Memory B cell (primary cell): Measurements from ENCODE around the gene GRIN2A.

Experiments
- ATAC-seq: fragments of 150-1000 bp; cut with Tn5 transposase; 2 replicates; pipeline ENCODE4 v1.10.0; 2021; ENCODE audit warnings: low read depth, mild to moderate bottlenecking, moderate library complexity
- DNase-seq, 2 donors: peaks; one replicate each; pipeline ENCODE4 v3.0.0; 2022; ENCODE audit warnings: low spot score in 2 of 2
- H3K27ac Mint-ChIP-seq: one replicate; pipeline ENCODE4 v1.8.0; 2022; ENCODE audit warnings: mild to moderate bottlenecking, moderate library complexity, mixed read lengths
- H3K27me3 Mint-ChIP-seq: one replicate; pipeline ENCODE4 v1.8.0; 2022; ENCODE audit warnings: mixed read lengths
- H3K36me3 Mint-ChIP-seq: one replicate; pipeline ENCODE4 v1.8.0; 2022; ENCODE audit warnings: mild to moderate bottlenecking, mixed read lengths
- H3K4me1 Mint-ChIP-seq: one replicate; pipeline ENCODE4 v1.8.0; 2022; ENCODE audit warnings: mixed read lengths
- H3K4me3 Mint-ChIP-seq: one replicate; pipeline ENCODE4 v1.8.0; 2022; ENCODE audit warnings: mild to moderate bottlenecking, moderate library complexity, mixed read lengths
- H3K9me3 Mint-ChIP-seq: one replicate; pipeline ENCODE4 v1.8.0; 2022; ENCODE audit warnings: mixed read lengths

GRIN2A gene

DNA sequence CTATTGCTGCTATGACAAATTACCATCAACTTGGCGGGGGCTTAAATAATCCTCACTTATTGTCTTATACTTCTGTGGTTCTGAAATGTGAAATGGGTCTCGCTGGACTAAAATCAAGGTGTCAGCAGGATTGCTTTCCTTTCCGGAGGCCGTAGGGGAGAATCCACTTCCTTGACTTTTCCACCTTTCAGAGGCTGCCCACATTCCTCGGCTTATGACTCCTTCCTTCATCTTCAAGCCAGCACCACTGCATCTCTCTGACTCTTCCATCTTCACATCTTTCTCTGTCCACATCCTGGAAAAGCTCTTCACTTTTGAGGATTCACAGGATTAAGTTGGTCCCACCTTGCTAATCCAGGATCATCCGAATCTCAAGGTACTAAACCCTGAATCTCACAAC lies 217.8 kb downstream of the GRIN2A start:
- Mint-ChIP-seq H3K27ac (no peak overlapping the region), H3K9me3 (peaks cover 3% of the 10 kb centered on the region), H3K4me1 (no peaks in the 10 kb centered on the region), H3K36me3 (no peaks in the 10 kb centered on the region), H3K4me3 (no peak overlapping the region), H3K27me3 (peaks cover 2% of the 10 kb centered on the region)
- ATAC-seq (no peak), DNase-seq (no peak)

DNA sequence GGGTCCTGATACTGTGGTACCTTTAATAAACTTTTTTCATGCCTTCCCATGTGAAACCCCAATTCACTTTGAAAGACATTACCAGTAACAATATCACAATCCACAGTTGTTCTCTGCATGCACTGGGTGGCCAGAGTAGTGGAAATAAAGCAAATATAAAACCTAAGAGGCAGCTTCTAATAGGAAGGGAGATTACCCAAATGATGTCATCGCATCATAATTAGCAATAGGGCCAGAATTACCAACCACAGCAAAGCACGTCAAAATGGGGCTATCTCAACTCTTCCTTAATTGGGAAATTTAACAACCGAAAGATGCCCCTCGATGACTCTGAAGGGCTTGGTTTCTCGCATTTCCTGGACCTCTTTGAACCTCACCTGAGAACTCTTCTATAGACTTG lies 224.8 kb downstream of the GRIN2A start:
- ATAC-seq (no peak), DNase-seq (no peak)
- H3K9me3 Mint-ChIP-seq = no peaks in the 10 kb centered on the region
- H3K27ac Mint-ChIP-seq = no peak overlapping the region
- H3K4me1 Mint-ChIP-seq = no peaks in the 10 kb centered on the region
- H3K27me3 Mint-ChIP-seq = peaks cover 3% of the 10 kb centered on the region
- no peaks in the 10 kb centered on the region for H3K36me3 Mint-ChIP-seq
- H3K4me3 Mint-ChIP-seq = no peak overlapping the region

DNA sequence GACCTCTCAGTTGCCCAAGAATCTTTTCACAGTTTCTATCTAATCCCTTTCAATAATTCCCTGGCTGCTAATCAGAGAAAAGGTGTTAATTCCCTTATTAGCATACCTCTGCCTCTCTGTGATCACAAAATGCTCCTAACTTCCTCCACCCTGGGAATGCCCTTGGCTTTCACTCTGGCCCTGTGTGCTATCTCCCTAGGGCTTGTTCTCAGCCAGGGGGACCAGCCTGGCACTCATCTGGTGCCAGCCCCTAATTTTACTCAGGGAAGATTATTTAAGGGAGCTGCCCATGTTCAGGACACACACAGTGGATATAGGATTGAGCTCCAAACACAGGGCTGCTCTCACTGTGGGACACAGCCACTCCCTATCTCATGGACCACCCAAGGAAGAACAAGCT lies 225.2 kb downstream of the GRIN2A start:
- no peak for ATAC-seq
- no peaks in the 10 kb centered on the region for H3K36me3 Mint-ChIP-seq
- H3K27ac Mint-ChIP-seq = no peak overlapping the region
- H3K27me3 Mint-ChIP-seq = peaks cover 3% of the 10 kb centered on the region
- H3K4me3 Mint-ChIP-seq = no peak overlapping the region
- no peak for DNase-seq
- H3K9me3 Mint-ChIP-seq = no peaks in the 10 kb centered on the region
- H3K4me1 Mint-ChIP-seq = no peaks in the 10 kb centered on the region

DNA sequence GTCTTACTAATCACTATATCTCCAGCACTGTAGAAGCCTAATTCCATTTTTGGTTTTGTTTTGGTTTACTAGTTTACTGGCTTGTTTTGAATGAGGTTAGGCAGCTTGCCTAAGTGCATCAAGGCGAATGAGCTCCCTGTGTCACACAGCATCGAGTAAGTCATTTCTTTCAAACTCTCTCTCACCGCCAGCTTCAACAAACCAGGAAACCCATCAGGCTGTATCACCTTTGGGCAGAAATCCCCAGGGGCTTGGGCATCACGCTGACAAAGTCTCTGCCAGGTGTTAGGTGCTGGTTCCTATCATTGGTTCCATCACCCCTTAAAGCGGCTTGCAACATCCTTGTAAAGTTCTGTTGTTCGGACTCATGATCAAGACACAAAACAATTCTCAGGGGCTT lies 226.6 kb downstream of the GRIN2A start:
- DNase-seq (no peak), ATAC-seq (no peak)
- Mint-ChIP-seq H3K27me3 (peaks cover 3% of the 10 kb centered on the region), H3K9me3 (no peaks in the 10 kb centered on the region), H3K4me1 (no peaks in the 10 kb centered on the region), H3K27ac (no peak overlapping the region), H3K4me3 (no peak overlapping the region), H3K36me3 (no peaks in the 10 kb centered on the region)

DNA sequence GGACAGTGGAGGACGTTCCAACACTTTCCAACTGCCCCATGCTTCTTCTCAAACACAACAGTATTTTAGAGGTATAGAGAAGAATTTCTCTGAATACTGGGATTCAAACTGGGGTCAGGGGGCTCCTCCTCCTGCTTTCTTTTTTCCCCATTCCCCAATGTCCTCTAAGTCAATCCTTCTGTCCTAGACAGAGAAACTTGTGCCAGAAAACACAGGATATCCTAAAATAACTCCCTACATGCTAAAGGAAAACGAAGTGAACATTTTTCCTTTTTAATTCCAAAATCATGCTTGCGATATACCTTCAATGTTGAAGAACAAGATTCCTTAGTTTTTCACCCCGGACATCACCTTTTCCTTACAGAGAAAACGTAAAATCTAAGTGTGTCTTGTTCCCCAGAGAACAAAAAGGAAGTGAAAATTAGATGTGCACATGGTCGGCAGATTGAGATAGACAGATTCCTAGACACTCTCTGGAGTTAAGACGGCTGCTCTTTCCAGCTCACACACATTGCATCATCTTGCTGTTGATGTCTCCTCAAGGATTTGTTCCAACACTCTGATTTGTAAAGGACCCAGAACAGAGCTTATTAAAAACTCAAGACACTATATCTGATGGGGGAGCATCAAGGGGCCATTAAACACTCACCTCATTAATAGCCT lies 228.2 kb downstream of the GRIN2A start:
- Mint-ChIP-seq H3K9me3 (peaks cover 4% of the 10 kb centered on the region), H3K4me1 (no peaks in the 10 kb centered on the region), H3K27me3 (peaks cover 9% of the 10 kb centered on the region), H3K4me3 (no peak overlapping the region), H3K36me3 (no peaks in the 10 kb centered on the region), H3K27ac (no peak overlapping the region)
- no peak for DNase-seq
- ATAC-seq = no peak

DNA sequence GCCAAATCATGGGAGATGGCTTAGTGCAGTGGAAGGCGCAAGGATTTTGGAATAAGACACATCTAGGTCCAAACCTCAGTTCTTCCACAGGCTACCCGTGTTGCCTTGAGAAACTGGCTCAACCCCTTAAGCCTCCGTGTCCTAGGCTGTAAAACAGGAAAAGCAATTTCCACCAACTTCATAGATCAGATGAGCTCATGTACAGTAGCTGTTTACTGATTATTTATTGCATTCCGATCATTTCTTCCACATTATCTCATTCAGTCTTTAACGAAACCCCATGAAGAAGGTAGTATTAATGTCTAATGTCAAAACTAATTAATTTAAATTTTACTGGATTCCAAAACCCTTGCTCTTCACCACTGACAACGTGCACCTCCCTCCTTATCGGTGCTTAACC lies 231.6 kb downstream of the GRIN2A start:
- H3K4me3 Mint-ChIP-seq = no peak overlapping the region
- H3K36me3 Mint-ChIP-seq = no peaks in the 10 kb centered on the region
- no peak overlapping the region for H3K27ac Mint-ChIP-seq
- no peaks in the 10 kb centered on the region for H3K4me1 Mint-ChIP-seq
- ATAC-seq (no peak), DNase-seq (no peak)
- H3K27me3 Mint-ChIP-seq = peaks cover 12% of the 10 kb centered on the region
- peaks cover 7% of the 10 kb centered on the region for H3K9me3 Mint-ChIP-seq

DNA sequence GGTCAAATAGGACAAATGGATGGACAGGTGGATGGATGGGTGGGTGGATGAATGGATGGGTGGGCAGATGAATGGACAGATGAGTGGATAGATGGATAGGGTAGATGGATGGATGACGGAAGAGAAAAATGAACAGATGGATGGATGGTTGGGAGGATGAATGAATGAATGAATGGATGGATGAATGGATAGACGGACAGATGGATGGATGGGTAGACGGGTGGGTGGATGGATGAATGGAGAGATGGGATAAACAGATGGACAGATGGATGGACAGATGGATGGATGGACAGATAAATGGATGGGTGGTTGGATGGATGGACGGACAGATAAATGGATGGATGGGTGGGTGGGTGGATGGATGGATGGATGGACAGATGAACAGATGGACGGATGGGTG lies 232.8 kb downstream of the GRIN2A start:
- Mint-ChIP-seq H3K36me3 (no peaks in the 10 kb centered on the region), H3K9me3 (peaks cover 7% of the 10 kb centered on the region)

DNA sequence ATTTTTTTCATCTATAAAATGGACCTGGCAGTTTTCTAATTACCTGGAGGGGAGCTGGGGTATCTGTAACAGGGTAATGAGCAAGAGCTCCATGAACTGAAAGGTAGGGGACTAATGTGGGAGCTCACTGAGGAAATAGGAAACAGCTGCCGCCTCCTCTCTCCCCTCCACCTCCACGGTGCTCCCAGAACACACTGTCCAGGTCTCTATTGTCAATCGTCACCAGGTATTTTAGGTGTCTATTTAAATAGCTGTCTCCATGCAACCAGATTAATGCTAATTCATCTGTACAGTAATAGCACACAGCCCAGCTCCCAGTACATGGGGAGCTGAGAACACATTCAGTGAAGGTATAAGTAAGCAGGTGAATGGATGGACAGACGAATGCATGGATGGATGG lies 233.3 kb downstream of the GRIN2A start:
- Mint-ChIP-seq H3K27me3 (peaks cover 11% of the 10 kb centered on the region), H3K4me3 (no peak overlapping the region), H3K9me3 (peaks cover 7% of the 10 kb centered on the region), H3K4me1 (no peaks in the 10 kb centered on the region), H3K36me3 (no peaks in the 10 kb centered on the region), H3K27ac (no peak overlapping the region)
- no peak for ATAC-seq
- DNase-seq = no peak

More for the DNA sequence above, 232.8 kb downstream of the GRIN2A start:
- ATAC-seq = no peak
- H3K27me3 Mint-ChIP-seq = peaks cover 10% of the 10 kb centered on the region
- no peak overlapping the region for H3K27ac Mint-ChIP-seq
- H3K4me3 Mint-ChIP-seq = no peak overlapping the region
- no peaks in the 10 kb centered on the region for H3K4me1 Mint-ChIP-seq
- DNase-seq = no peak

DNA sequence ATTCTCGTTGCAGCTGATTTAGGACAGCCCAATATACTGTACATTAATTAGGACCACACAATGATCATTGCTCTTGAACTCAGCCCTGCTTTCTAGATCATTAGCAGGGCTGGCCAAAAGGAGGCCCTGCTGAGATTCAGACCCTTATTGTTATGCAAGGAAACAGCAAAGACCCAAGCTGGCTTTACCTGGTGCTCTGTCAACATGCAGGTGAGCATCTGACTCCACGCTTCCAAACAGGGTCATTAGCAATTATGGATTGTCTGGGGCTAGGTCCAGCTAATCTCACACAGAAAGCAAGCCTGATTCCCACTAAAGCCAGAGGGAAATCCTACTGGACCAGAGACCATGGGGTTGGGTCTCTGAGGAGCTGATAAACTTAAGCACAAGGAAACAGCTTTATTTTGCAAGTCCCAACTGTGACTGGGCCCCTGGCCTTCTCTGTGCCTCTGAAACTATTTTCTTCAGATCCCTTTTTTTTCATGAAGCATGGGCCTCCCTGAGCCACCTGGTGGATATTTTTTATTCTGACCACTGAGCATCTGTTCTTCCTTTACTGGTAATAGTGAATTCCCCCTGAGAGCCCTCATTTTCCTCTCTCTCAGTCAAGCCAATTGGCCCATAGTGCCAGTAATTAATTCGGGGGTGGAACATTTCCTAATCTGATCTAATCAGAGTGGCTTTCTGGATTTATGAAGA lies 236.1 kb downstream of the GRIN2A start:
- no peak for ATAC-seq
- Mint-ChIP-seq H3K36me3 (no peaks in the 10 kb centered on the region), H3K27ac (no peak overlapping the region), H3K9me3 (peaks cover 7% of the 10 kb centered on the region), H3K4me3 (no peak overlapping the region), H3K4me1 (no peaks in the 10 kb centered on the region), H3K27me3 (peaks cover 11% of the 10 kb centered on the region)
- no peak for DNase-seq

DNA sequence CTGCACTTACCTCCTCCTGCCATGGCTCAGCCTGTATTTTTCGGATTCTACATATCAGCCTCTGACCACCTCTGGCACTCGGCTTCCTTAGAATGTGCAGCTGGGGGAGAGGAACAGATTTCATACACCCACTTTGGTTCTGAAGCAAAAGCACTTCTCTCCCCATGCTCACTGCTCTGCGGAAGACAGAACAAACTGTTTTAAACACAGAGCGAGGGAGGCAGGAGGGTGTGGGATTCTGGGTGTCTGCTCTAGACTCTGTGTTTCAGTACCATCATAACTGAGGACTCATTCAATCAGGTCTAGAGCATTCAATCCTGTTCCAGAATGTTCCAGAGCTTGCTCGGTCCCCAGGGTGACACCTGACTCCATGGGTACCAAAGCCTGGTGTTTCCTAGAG lies 239.1 kb downstream of the GRIN2A start:
- DNase-seq (no peak), ATAC-seq (no peak)
- Mint-ChIP-seq H3K36me3 (no peaks in the 10 kb centered on the region), H3K9me3 (peaks cover 4% of the 10 kb centered on the region), H3K27ac (no peak overlapping the region), H3K4me1 (no peaks in the 10 kb centered on the region), H3K4me3 (no peak overlapping the region), H3K27me3 (peaks cover 5% of the 10 kb centered on the region)

DNA sequence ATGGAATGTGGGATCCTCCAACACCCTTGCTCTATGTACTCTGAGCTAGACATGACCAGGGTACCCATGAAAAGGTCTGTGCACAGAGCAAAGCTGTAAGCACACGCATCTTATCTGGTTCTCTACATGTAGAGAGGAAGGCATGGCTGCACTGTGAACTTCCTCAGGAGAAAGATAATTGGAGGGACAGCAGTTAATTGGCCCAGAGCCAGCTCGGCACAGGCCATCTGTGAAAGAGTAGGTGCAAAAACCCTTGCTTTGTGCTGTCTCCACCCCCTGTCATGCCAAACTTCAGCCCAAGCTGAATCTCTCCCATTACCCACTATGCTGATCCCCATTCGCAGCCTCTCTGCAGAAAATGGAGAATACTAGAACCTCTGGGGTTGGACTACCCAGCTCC lies 241.0 kb downstream of the GRIN2A start:
- no peak overlapping the region for H3K4me3 Mint-ChIP-seq
- H3K4me1 Mint-ChIP-seq = no peaks in the 10 kb centered on the region
- peaks cover 4% of the 10 kb centered on the region for H3K27me3 Mint-ChIP-seq
- H3K9me3 Mint-ChIP-seq = peaks cover 2% of the 10 kb centered on the region
- no peak for ATAC-seq
- H3K36me3 Mint-ChIP-seq = no peaks in the 10 kb centered on the region
- H3K27ac Mint-ChIP-seq = no peak overlapping the region
- DNase-seq = no peak

DNA sequence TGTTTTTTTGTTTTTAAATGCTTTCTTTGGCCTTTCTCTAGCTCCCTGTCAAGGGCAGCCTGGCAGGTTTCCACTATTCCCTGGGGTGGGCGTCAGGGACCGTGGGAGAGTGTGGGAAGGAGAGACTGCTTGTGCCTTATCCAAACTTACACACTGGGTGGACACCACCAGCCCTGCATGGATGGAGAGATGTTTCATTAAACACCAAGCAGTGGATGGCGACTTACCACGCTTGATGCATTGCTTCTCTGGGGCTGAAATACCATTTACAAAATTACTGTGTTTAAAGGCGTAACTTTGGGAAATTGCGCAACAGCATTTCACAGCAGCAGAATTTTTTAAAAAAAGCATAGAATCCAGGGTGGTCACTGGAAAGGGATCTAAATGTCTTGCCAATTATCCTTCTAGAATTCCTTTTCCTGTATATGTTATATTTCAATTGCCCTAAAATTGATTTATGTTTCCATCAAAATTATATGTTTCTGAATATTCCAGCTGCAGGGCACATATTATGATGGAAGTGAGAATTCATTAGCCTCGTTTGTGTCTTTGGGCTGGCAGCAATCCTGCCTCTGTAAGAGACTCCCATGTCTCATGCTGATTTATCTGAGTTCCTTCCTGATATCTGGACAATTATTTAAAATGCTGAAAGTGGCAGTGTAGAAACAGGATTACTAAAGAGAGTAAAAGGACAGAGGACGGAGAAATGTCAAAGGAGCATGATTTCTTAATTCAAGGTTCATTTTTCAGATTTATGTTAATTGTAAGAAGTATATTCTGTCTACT lies 247.3 kb downstream of the GRIN2A start:
- Mint-ChIP-seq H3K4me3 (no peak overlapping the region), H3K36me3 (no peaks in the 10 kb centered on the region), H3K9me3 (peaks cover 2% of the 10 kb centered on the region), H3K27ac (no peak overlapping the region), H3K27me3 (peaks cover 7% of the 10 kb centered on the region), H3K4me1 (no peaks in the 10 kb centered on the region)
- no peak for ATAC-seq
- no peak for DNase-seq

DNA sequence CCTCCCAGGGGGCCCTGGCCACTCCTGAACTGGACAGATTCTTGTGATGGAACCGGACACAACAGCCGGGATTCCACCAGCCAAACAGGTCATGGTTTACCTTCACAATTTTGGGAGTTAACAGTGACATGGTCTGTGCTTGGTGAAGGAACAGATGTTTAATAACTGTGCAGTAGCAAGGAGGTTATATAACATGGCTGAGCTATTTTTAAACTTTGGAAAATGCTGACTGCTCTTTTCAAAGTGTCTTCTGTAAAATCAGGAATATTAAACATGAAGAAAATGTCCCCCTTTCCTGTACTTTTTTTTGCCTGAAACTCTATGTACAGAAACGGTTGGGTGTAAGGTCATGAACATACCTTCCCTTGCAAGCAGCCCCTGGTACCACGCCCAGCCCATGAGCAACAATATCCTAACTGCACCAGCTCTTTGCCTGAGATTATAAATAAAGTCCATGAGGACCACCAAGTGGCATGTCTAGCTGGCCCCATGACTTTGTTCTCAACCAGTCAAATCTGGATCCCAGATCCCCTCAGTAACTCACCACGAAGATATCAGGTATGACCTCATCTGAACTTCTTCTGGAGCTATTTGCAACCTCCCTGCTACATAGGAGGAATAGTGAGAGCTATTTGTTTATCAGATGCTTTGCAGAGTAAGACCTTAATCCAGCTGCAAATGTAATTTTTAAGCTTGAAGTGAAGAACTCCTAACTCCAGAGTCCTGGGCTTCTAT lies 249.1 kb downstream of the GRIN2A start:
- peaks cover 14% of the 10 kb centered on the region for H3K27me3 Mint-ChIP-seq
- no peaks in the 10 kb centered on the region for H3K4me1 Mint-ChIP-seq
- DNase-seq (no peak), ATAC-seq (no peak)
- H3K4me3 Mint-ChIP-seq = no peak overlapping the region
- H3K9me3 Mint-ChIP-seq = no peaks in the 10 kb centered on the region
- H3K36me3 Mint-ChIP-seq = no peaks in the 10 kb centered on the region
- H3K27ac Mint-ChIP-seq = no peak overlapping the region

DNA sequence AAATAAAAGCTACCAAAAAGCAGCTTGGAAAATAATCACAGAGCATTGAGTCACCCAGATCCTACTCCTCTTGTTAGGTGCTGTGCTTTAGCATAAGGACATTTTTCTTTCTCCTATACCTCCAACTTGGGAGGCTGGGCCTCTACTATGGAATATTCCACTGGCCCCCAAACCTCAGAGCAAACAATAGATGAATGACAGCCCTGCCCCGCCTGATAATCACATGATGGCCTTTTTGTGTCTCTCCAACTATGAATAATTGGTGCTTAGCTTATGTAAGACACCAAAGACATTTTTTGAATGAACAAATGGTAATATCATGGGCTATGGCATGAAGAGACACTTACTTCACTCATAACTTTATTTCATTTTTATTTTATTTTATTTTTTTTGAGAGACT lies 250.2 kb downstream of the GRIN2A start:
- no peak overlapping the region for H3K4me3 Mint-ChIP-seq
- H3K27me3 Mint-ChIP-seq = peaks cover 13% of the 10 kb centered on the region
- no peak for ATAC-seq
- DNase-seq = no peak
- no peaks in the 10 kb centered on the region for H3K4me1 Mint-ChIP-seq
- no peak overlapping the region for H3K27ac Mint-ChIP-seq
- H3K36me3 Mint-ChIP-seq = no peaks in the 10 kb centered on the region
- H3K9me3 Mint-ChIP-seq = no peaks in the 10 kb centered on the region
